OCI-LY3 (cell line): ENCODE results near the gene NSMCE4A.

Source experiments
- H2AFZ ChIP-seq: fragments of 200-600, 300-600 bp; shearing (Covaris generic); 2 replicates; pipeline ENCODE4 v1.6.0; 2014; ENCODE audit warnings: antibody characterized with exemption, low read depth, low read length
- H3K27ac ChIP-seq: fragments of 200-600, 300-600 bp; sonication (generic); 2 replicates; pipeline ENCODE4 v1.5.1; 2014; ENCODE audit warnings: mild to moderate bottlenecking, low read length, moderate library complexity, mixed read lengths
- H3K27me3 ChIP-seq: fragments of 200-600, 300-600 bp; sonication (generic); 2 replicates; pipeline ENCODE4 v1.6.1; 2014; ENCODE audit warnings: low read depth, low read length, mixed read lengths
- H3K36me3 ChIP-seq: fragments of 200-600, 300-600 bp; sonication (generic); replicated peaks from 2 replicates; pipeline ENCODE3; 2014; ENCODE audit warnings: low read depth, low read length, mixed read lengths
- H3K4me1 ChIP-seq: fragments of 300-600, 200-600 bp; sonication (generic); 2 replicates; pipeline ENCODE4 v1.6.1; 2014; ENCODE audit warnings: low read length, mixed read lengths
- H3K4me2 ChIP-seq: fragments of 200-600, 300-600 bp; sonication (generic); 2 replicates; pipeline ENCODE4 v1.6.1; 2014; ENCODE audit warnings: low read length, mixed read lengths
- H3K4me3 ChIP-seq: fragments of 300-600, 200-600 bp; sonication (generic); 2 replicates; pipeline ENCODE4 v1.5.1; 2014; ENCODE audit warnings: antibody characterized with exemption, mild to moderate bottlenecking, low read length, moderate library complexity
- H3K79me2 ChIP-seq: fragments of 300-600, 200-600 bp; shearing (Covaris generic); 2 replicates; pipeline ENCODE4 v1.6.1; 2014; ENCODE audit warnings: mild to moderate bottlenecking, low read length, mixed read lengths
- H3K9ac ChIP-seq: fragments of 300-600, 200-600 bp; shearing (Covaris generic); 2 replicates; pipeline ENCODE4 v1.6.0; 2014; ENCODE audit warnings: mild to moderate bottlenecking, low read length, moderate library complexity
- H3K9me3 ChIP-seq: fragments of 200-600, 300-600 bp; shearing (Covaris generic); 2 replicates; pipeline ENCODE4 v1.6.1; 2014; ENCODE audit warnings: low read length, mixed read lengths; ENCODE audit not compliant: insufficient read depth
- H4K20me1 ChIP-seq: fragments of 200-600, 300-600 bp; sonication (generic); 2 replicates; pipeline ENCODE4 v1.6.1; 2016; ENCODE audit warnings: low read length, mixed read lengths; ENCODE audit not compliant: insufficient read depth
- EZH2phosphoT487 ChIP-seq: fragments of 200-600 bp; shearing (Covaris generic); IDR thresholded peaks from 2 replicates; pipeline ENCODE4 v1.6.1; 2018; ENCODE audit warnings: antibody characterized with exemption, mixed run types, low read depth
- TF ChIP-seq, protein P1 (sequence below): fragments of 200-600, 300-600 bp; sonication (generic); IDR thresholded peaks from 2 replicates; pipeline ENCODE4 v1.5.1; 2014; ENCODE audit warnings: antibody characterized with exemption, low read length, low read depth

Gene NSMCE4A

DNA sequence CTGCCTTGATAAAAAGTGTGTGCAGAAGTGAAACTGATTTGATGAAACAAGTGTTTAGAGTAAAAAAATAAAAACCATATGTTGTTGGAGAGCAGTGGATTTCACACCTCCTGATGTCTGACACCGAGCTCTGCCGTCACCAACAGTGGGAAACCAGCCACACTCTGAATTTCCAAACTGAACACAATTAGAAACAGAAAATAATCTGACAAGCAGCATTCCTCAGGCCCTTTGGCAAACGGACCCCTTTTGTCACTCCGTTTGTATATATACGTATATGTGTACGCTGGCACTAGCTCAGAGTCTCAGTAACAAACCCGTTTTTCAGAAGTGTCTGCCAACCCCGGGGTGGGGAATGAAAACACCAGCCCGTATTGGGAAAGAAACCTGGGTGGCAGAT is 46.4 kb upstream of the NSMCE4A start:
- H3K4me3 ChIP-seq = no peak overlapping the region
- H3K9ac ChIP-seq = no peak overlapping the region
- no peaks in the 10 kb centered on the region for H3K4me1 ChIP-seq
- no peaks in the 10 kb centered on the region for H4K20me1 ChIP-seq
- no peak overlapping the region for H2AFZ ChIP-seq
- no peaks in the 10 kb centered on the region for H3K9me3 ChIP-seq
- H3K79me2 ChIP-seq = no peaks in the 10 kb centered on the region
- no peaks in the 10 kb centered on the region for H3K36me3 ChIP-seq
- no peak overlapping the region for H3K27ac ChIP-seq
- no peaks in the 10 kb centered on the region for H3K27me3 ChIP-seq
- TF ChIP-seq, protein P1, sequence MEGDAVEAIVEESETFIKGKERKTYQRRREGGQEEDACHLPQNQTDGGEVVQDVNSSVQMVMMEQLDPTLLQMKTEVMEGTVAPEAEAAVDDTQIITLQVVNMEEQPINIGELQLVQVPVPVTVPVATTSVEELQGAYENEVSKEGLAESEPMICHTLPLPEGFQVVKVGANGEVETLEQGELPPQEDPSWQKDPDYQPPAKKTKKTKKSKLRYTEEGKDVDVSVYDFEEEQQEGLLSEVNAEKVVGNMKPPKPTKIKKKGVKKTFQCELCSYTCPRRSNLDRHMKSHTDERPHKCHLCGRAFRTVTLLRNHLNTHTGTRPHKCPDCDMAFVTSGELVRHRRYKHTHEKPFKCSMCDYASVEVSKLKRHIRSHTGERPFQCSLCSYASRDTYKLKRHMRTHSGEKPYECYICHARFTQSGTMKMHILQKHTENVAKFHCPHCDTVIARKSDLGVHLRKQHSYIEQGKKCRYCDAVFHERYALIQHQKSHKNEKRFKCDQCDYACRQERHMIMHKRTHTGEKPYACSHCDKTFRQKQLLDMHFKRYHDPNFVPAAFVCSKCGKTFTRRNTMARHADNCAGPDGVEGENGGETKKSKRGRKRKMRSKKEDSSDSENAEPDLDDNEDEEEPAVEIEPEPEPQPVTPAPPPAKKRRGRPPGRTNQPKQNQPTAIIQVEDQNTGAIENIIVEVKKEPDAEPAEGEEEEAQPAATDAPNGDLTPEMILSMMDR = no peak
- TF ChIP-seq EZH2phosphoT487 = no peak
- no peak overlapping the region for H3K4me2 ChIP-seq

DNA sequence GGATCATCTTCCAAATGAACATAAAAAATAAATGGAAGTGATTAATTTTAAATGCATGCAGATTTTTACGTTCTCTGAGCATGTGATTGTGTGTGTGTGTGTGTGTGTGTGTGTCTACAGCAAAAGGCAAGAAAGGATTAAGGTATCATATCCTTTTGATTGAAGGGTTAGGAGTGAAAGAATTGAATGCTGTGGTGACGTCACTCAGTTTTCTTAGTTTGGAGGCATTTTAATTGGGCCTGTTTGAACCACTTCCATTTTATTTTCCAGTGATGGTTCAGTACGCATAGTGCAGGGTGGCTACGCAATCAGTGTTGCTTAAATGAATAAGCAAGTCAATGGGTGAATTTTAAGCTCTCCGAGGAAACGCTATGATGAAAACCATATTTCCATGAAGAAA is 45.2 kb upstream of the NSMCE4A start:
- Histone ChIP-seq H3K27me3 (no peaks in the 10 kb centered on the region), H3K27ac (no peak overlapping the region), H3K9ac (no peak overlapping the region), H3K4me1 (no peaks in the 10 kb centered on the region), H3K4me3 (no peak overlapping the region), H3K79me2 (no peaks in the 10 kb centered on the region), H3K4me2 (no peak overlapping the region), H3K9me3 (no peaks in the 10 kb centered on the region), H3K36me3 (no peaks in the 10 kb centered on the region), H4K20me1 (no peaks in the 10 kb centered on the region), H2AFZ (no peak overlapping the region)
- no peak for TF ChIP-seq EZH2phosphoT487
- TF ChIP-seq, protein P1 = no peak

DNA sequence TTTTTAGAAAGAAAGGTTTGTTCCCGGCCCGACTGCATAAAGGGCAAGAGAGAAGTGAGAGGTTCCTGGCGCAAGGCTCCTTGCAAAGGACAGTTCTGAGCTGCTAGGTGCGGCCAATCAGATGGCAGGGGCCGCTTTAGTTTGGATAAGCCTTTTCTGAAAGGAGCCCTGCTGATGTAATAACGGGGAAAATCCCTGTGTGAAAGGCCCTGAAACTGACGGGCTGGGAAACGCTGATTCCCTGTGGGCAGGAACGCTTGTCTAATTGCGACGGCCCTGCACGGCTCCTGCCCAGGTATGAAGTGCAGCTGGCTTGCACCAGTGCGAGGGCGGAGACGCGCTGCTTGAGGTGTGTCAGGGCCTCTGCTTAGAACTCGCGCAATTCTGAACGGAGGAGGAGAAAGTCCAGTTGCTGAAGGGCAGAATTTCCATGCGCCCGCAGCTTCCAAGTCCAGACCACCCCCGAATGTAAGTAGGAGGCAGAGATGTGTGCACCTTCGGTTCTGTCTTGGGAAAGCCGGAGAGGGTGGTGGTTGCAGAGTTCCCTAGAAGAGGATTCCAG is 44.5 kb upstream of the NSMCE4A start:
- Histone ChIP-seq H3K4me1 (no peaks in the 10 kb centered on the region), H3K4me3 (no peak overlapping the region), H3K79me2 (no peaks in the 10 kb centered on the region), H3K27me3 (no peaks in the 10 kb centered on the region), H2AFZ (no peak overlapping the region), H3K36me3 (no peaks in the 10 kb centered on the region), H3K9me3 (no peaks in the 10 kb centered on the region), H4K20me1 (no peaks in the 10 kb centered on the region), H3K4me2 (no peak overlapping the region), H3K9ac (no peak overlapping the region), H3K27ac (no peak overlapping the region)
- TF ChIP-seq, protein P1 = no peak
- no peak for TF ChIP-seq EZH2phosphoT487

DNA sequence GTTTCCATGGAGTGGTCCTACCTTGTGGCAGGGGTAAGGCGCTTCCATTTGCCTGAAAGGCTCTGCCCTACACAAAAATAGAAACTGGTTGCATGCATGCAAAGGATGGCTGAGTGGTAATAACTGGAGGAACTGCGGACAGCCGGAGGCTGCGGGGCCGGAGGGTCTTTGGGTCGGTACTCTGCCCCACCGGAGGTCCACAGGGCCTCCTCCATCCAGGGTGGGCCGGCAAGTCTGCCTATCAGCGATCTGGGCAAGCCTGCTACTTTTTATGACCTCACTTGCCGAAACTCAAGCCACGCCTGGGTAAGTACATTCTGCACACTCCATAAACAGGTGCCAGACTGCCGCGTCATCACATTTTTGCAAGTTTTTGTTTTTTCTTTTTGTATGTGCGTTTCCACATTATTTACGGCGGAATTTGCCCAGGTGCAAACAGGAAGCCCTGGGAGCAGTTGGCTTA is 44.0 kb upstream of the NSMCE4A start:
- H3K27me3 ChIP-seq = no peaks in the 10 kb centered on the region
- H3K4me1 ChIP-seq = no peaks in the 10 kb centered on the region
- H3K79me2 ChIP-seq = no peaks in the 10 kb centered on the region
- no peaks in the 10 kb centered on the region for H3K9me3 ChIP-seq
- H3K9ac ChIP-seq = no peak overlapping the region
- no peak overlapping the region for H2AFZ ChIP-seq
- no peaks in the 10 kb centered on the region for H4K20me1 ChIP-seq
- H3K27ac ChIP-seq = no peak overlapping the region
- H3K4me3 ChIP-seq = no peak overlapping the region
- H3K4me2 ChIP-seq = no peak overlapping the region
- H3K36me3 ChIP-seq = no peaks in the 10 kb centered on the region
- TF ChIP-seq, protein P1 = no peak
- no peak for TF ChIP-seq EZH2phosphoT487
